Stimulated activated CD8-positive, alpha-beta memory T cell treated with anti-CD3 and anti-CD28 coated beads, Interleukin-4, amount 100 ng/mL, for 48 hours (primary cell): Measurements from ENCODE around the gene LGALS9C.
"Not testable (repeated sequence)": the region's sequence is repeated elsewhere in the genome, so short reads cannot be mapped to it uniquely, and the experiment has no call there.

Experiments
- DNase-seq: peaks from one replicate; pipeline ENCODE4 v3.0.0-alpha.2; 2020

LGALS9C gene

DNA sequence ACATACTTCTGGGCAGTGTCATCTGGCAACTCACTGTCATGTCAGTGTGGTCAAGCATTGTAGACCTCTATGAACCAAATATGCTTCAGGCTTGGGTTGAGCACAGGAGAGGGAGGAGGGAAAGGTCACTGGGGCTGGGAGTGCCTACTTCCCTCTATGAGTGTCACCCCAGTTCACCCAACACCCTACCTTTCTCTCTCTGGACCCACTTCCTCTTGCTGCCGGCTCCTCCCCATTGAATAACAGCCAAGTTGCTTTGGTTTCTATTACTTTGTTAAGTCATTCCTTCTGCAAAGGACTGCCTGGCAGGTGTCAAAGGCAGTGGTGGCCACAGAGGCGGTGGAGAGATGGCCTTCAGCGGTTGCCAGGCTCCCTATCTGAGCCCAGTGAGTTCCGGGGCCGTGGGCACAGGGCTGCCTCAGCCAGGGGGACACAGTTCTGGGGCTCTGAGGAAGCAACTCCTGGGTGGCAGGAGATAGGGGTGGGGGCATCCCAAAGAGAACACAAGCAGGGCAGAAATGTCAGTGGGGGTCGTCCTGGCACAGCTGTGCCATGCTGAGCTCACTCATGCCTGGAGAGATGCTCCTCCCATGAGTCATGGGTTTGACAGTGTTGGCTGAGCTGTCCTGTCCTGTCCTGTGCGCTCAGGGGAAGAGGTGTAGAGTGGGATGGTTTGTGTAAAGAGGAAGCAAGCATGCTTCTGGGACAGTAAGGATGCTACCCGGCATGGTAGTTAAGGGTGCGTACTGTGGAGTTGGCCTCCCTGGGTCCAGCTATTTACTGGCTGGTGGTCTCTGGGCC, at the start of gene LGALS9C:
Gene LGALS9C, plus strand, starts transcription at position 282 of the 801 bp plus-strand sequence. Its CDS starts 66 bp downstream, at position 348.
- not testable (repeated sequence) for DNase-seq

DNA sequence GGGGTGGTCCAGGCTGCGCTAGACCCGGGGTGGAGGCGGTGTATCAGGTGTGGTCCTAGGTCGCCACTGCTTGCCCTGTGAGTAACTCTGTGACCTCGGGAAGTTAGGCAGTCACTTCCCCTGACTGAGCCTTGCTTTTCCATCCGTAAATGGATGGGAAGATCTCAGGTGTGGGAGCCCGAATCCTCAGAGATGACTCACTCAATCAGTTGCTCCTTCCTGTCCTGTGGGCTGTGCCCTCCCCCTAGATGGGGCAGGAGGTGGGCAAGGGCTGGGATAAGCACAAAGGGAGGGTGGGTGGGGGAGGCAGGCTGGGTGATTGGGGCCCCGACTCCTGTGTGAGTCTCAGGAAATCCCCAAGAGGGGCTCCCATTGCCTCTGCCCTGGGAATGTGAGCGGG, 44.4 kb upstream of the LGALS9C start:
- DNase-seq, result not testable (repeated sequence)

DNA sequence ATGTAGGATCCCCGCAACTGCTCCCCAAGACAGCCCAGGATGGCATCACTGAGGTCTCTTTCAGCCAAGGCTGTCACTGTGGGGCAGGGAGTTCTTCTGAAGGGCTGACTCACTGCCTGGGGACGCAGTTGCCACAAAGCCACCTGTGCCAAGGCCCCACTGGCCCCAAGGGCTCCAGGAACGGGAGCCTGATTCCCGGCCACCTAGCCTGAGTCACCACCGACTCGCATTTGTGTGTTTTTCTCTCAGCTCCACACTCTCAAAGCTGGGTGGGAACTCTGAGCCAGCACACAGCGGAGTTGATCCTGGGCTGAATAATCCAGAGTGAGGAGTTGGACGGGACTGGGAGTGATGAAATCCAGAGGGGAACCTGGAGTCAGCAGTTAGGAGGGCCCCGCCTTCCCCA, 37.1 kb upstream of the LGALS9C start:
- not testable (repeated sequence) for DNase-seq

GRCh38 chr17:18442093-18442492, 34.5 kb upstream of the LGALS9C start:
- peak; percentile 57 for DNase-seq

DNA sequence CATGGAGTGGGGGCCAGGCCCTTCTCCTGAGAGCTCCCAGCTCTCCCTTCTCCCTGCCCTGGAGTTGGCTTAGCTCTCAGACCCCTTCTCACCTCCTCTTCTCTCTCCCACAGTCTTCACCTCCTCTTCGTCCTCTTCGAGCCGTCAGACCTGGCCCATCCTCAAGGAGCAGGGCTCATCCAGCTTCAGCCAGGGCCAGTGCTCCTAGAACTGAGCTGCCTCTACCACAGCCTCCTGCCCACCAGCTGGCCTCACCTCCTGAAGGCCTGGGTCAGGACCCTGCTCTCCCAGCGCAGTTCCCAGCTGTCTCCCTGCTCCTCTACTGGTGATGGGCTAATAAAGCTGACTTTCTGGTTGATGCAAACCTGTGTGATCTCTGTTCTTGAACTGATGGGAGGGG, 34.1 kb upstream of the LGALS9C start:
- DNase-seq, result not testable (repeated sequence)

DNA sequence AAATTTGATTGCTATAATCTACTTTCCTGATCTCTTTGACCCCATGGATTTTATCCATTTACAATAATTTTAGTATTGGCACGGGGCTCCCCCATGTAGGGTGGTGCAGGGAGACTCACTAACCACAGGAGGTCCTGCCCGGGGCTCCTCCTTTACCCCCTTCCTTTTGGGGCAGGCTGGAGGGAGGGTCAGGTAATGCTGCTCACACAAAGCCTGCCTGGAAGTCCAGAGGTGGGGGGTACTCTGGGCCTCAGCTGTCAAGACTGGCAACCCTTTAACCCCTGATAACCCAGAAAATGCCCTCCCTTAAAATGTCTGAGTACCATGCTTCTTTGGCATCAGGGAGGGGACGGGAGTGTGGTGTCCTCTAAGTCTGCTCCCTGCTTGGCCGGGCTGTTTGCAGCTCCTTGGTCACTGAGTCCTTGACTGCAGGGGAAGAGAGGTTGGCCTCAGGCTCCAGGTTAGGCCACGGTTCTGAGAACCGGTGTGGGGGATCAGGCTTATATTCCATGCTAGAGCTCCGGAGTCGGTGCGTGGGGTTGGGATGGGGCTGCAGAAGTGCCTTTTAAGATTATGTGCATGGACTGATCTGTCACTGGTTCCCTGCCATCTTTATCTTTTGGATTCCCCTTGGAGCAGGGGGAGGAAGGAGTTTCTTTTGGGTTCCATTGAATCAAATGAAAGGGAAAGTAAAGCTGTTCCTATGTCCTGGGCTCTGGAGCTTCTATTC, 28.9 kb upstream of the LGALS9C start:
- DNase-seq, result not testable (repeated sequence)

DNA sequence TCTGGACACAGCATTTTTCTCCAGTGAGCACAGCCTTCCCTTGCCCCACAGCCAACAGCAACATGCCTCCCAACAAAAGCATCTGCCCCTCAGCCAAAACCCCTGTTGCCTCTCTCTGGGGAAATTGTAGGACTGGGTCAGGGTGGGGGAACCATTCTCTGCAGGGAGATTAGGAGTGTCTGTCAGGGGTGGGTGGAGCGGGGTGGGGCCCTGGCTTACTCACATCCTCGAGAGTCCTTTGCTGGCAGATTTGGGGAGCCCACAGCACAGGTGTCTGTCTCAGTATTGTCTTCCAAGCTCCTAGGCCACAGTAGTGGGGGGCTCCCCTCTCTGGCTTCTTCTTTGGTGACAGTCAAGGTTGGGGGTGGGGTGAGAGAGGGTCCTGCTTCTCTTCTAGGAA, 28.3 kb upstream of the LGALS9C start:
- not testable (repeated sequence) for DNase-seq

DNA sequence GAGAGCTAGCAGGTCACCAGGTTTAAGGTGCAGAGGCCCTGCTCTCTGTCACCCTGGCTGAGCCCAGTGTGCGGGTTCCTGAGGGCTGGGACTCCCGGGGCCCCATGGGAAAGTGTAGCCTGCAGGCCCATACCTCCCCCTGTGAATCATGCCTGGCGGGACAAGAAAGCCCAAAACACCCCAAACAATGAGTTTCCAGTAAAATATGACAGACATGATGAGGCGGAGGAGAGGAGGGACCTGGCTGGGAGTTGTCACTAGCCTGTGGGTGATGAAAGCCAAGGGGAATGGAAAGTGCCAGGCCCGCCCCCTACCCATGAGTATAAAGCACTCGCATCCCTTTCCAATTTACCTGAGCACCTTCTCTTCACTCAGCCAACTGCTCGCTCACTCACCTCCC, 26.8 kb upstream of the LGALS9C start:
- DNase-seq, result not testable (repeated sequence)

- not testable (repeated sequence) for DNase-seq
Measured at GRCh38 chr17:18450998-18451397, 25.6 kb upstream of the LGALS9C start.

DNA sequence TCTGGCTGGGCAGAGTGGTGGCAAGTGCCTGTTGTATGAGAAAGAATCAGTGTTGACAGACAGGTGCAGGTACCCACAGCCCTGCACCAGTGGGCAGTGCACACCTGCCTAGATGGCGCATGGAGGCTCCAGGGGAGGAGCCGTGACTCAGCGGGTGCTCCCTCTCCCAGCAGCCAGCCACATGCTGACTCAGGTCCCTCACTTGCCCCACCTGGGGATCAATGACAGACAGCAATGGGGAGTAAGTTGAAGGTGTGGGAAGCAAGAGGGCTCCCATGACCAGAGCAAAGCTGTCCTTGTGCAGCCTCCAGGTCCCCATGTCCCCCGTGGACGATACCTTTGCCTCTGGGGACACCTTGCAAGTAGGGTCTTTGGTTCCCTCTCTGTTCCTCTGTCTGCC, 24.6 kb upstream of the LGALS9C start:
- not testable (repeated sequence) for DNase-seq

- not testable (repeated sequence) for DNase-seq
Measured at GRCh38 chr17:18459035-18459434, 17.6 kb upstream of the LGALS9C start.

DNA sequence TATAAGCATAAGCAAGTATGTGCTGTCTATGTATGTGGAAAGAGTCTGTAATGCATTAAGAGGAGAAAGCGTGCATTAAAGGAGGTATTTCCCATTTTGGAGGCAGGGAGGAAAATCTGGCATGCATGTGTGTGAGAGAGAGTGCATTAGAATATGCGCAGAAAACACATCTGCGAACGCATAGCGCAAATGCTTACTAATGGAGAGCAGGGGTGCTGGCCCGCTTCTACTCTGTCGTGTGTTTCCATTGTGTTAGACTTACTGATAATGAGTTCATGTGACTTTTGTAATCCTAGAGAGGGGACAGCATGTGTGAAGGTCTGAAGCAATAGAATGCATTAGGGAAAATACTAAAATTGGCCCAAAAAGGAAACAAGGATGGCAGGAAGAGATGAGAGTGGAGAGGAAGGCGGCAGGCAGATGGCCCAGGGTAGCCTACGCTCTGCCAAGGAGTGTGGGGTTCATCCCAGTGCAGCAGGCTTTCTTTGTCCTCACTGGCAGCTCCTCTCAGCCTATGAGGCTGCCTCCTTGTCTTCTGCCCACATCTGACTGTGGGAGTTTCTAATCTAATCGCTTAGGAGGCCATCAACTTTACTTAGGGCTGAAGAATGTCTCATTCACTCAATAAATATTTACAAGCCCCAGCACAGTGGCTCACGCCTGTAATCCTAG, 12.6 kb upstream of the LGALS9C start:
- not testable (repeated sequence) for DNase-seq

- DNase-seq, result not testable (repeated sequence)
Measured at GRCh38 chr17:18466250-18466983, 10.2 kb upstream of the LGALS9C start.

GRCh38 chr17:18467001-18467400, 9.6 kb upstream of the LGALS9C start:
- DNase-seq, result not testable (repeated sequence)

- DNase-seq, result not testable (repeated sequence)
Measured at GRCh38 chr17:18468472-18469171, 8.0 kb upstream of the LGALS9C start.

DNA sequence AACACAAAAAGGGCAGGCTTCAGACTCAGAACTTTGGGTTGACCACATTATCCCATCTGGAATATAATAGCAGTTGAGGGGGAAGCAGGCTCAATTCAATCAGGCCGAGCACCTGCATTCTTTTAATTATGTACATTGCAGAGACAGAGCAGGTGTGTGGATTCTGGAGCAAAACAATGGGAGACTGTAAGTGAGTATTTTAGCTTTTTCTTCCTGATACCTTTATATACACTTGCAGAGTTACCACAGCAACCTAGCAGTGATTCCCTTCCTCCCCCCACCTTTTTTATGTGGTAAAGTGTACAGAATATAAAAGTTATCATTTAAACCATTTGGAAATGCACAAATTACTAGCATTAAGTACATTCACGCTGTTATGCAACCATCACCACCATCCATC, 6.8 kb upstream of the LGALS9C start:
- not testable (repeated sequence) for DNase-seq

- DNase-seq, result not testable (repeated sequence)
Measured at GRCh38 chr17:18470345-18470930, 6.2 kb upstream of the LGALS9C start.

DNA sequence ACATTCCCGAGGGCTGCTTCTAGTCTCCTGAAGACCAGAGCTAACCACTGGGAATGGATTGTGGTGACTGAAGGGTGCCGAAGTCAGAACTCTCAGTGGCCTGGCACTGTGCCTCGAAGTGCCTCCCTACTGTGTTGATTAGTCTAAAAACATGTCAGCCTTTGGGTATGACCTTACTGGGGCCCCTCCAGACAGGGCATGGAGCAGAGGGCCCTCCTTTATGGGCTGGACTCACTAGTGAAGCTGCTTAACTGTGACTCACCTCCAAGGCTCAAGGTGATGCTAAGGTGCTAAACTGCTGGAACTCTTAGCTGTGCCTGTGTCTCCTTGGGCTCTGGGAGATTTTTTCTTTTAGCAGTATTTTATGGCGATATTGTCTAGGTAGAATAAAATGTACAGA, 2.6 kb upstream of the LGALS9C start:
- not testable (repeated sequence) for DNase-seq

GRCh38 chr17:18474754-18475153, 1.8 kb upstream of the LGALS9C start:
- DNase-seq, result not testable (repeated sequence)

- DNase-seq, result not testable (repeated sequence)
Measured at GRCh38 chr17:18477367-18477766, 778 bp downstream of the LGALS9C start.

DNA sequence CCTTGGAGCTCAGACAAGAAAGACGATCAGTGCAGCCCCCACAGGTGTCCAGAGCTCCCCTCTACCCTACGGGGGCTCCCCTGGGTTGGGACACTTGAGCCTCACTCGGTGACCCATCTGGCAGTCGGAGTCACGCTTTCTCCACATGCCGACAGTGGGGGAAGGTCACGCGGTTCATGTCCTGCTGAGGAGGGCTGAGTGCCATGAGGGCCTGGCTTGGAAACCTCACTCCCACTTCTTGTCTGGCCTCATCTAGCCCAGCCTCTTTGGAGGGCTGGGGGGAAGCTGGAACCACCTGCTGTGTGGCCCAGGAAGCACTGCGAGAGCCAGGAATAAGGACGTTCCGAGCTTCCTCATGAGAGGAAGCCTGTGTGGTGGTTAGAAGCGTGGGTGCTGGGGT, 1.8 kb downstream of the LGALS9C start:
- not testable (repeated sequence) for DNase-seq
